Middle frontal gyrus (tissue), 1 donor: ENCODE measurements around the gene PPM1J.

Experiments
- DNase-seq: peaks from one replicate; pipeline ENCODE4 v3.0.0-alpha.2; 2015; ENCODE audit warnings: low spot score; ENCODE audit errors: extremely low spot score

Gene PPM1J

GRCh38 chr1:112688781-112689193 lies 26.3 kb downstream of the PPM1J start:
- DNase-seq = no peak

GRCh38 chr1:112687785-112688496 lies 27.2 kb downstream of the PPM1J start:
- no peak for DNase-seq

GRCh38 chr1:112687361-112687760 lies 27.8 kb downstream of the PPM1J start:
- no peak for DNase-seq

- no peak for DNase-seq
These were observed 28.3 kb downstream of the PPM1J start for GRCh38 chr1:112686835-112687234.

GRCh38 chr1:112686417-112686816 lies 28.7 kb downstream of the PPM1J start:
- DNase-seq = no peak

- no peak for DNase-seq
These were observed 29.2 kb downstream of the PPM1J start for GRCh38 chr1:112685913-112686312.

GRCh38 chr1:112678605-112679004 lies 36.5 kb downstream of the PPM1J start:
- no peak for DNase-seq

- no peak for DNase-seq
These were observed 37.6 kb downstream of the PPM1J start for GRCh38 chr1:112677501-112677900.

GRCh38 chr1:112676543-112676942 lies 38.6 kb downstream of the PPM1J start:
- DNase-seq = no peak

GRCh38 chr1:112675728-112676381 lies 39.3 kb downstream of the PPM1J start:
- no peak for DNase-seq

- no peak for DNase-seq
These were observed 40.0 kb downstream of the PPM1J start for GRCh38 chr1:112674986-112675727.

- no peak for DNase-seq
These were observed 40.6 kb downstream of the PPM1J start, which contains the start of gene MOV10 for GRCh38 chr1:112674440-112674985. MOV10 (plus strand) TSS chr1:112674659; CDS start chr1:112674913, 254 bp downstream.

- DNase-seq = no peak
These were observed 41.3 kb downstream of the PPM1J start for GRCh38 chr1:112673592-112674439.

GRCh38 chr1:112672842-112673241 lies 42.3 kb downstream of the PPM1J start:
- DNase-seq = no peak

- no peak for DNase-seq
These were observed 43.1 kb downstream of the PPM1J start for GRCh38 chr1:112672009-112672408.

GRCh38 chr1:112666946-112667345 lies 48.2 kb downstream of the PPM1J start:
- DNase-seq = no peak

- no peak for DNase-seq
These were observed 49.3 kb downstream of the PPM1J start for GRCh38 chr1:112665857-112666256.
